ENCODE results near the gene AOPEP.

AOPEP gene

GRCh38 chr9:94916956-94917355 lies 190.5 kb downstream of the AOPEP start:
- no peak for DNase-seq (ENCODE audit: low spot score)

- DNase-seq (ENCODE audit: low spot score): no peak
Measured at GRCh38 chr9:94918038-94918753, 191.7 kb downstream of the AOPEP start.

- DNase-seq (ENCODE audit: low spot score): no peak
Measured at GRCh38 chr9:94919376-94920098, 193.0 kb downstream of the AOPEP start.

- DNase-seq (ENCODE audit: low spot score): peak; percentile 77
Measured at GRCh38 chr9:94920420-94921091, 194.1 kb downstream of the AOPEP start.

GRCh38 chr9:94921092-94921471 lies 194.6 kb downstream of the AOPEP start:
- peak; percentile 67 for DNase-seq (ENCODE audit: low spot score)

GRCh38 chr9:94921656-94922055 lies 195.2 kb downstream of the AOPEP start:
- no peak for DNase-seq (ENCODE audit: low spot score)

- DNase-seq (ENCODE audit: low spot score): peak; percentile 75
Measured at GRCh38 chr9:94922098-94922607, 195.7 kb downstream of the AOPEP start.

GRCh38 chr9:94922691-94923107 lies 196.2 kb downstream of the AOPEP start:
- DNase-seq (ENCODE audit: low spot score): peak; percentile 44

GRCh38 chr9:94923326-94924089 lies 197.0 kb downstream of the AOPEP start:
- DNase-seq (ENCODE audit: low spot score): no peak

GRCh38 chr9:94925751-94926430 lies 199.4 kb downstream of the AOPEP start:
- DNase-seq (ENCODE audit: low spot score): no peak

- no peak for DNase-seq (ENCODE audit: low spot score)
Measured at GRCh38 chr9:94926431-94926800, 199.9 kb downstream of the AOPEP start.

GRCh38 chr9:94927048-94927761 lies 200.7 kb downstream of the AOPEP start:
- no peak for DNase-seq (ENCODE audit: low spot score)

- DNase-seq (ENCODE audit: low spot score): no peak
Measured at GRCh38 chr9:94927762-94928670, 201.5 kb downstream of the AOPEP start.

- DNase-seq (ENCODE audit: low spot score): no peak
Measured at GRCh38 chr9:94928691-94929368, 202.3 kb downstream of the AOPEP start.

GRCh38 chr9:94929369-94929756 lies 202.9 kb downstream of the AOPEP start:
- no peak for DNase-seq (ENCODE audit: low spot score)

GRCh38 chr9:94931036-94931633 lies 204.6 kb downstream of the AOPEP start:
- no peak for DNase-seq (ENCODE audit: low spot score)

- DNase-seq (ENCODE audit: low spot score): no peak
Measured at GRCh38 chr9:94931740-94932139, 205.2 kb downstream of the AOPEP start.

GRCh38 chr9:94932652-94933510 lies 206.4 kb downstream of the AOPEP start:
- no peak for DNase-seq (ENCODE audit: low spot score)
